ENCODE data around the gene GPR45. TPM values are rescaled to one million over a fixed set of nuclear protein-coding genes. Genes with fewer than 3 reads are reported as not detected.
"Not testable (repeated sequence)": the region's sequence is repeated elsewhere in the genome, so short reads cannot be mapped to it uniquely, and the experiment has no call there.

Gene GPR45
- total and polyA plus RNA-seq, 2 of the 13 experiments (the other 11 are each of a cell fraction or from before 2014, with no cell fraction given), result not detected

GRCh38 chr2:105249891-105250290 lies 8.3 kb downstream of the GPR45 start:
- intact Hi-C loops (cut with micrococcal nuclease; ENCODE audit: unreplicated experiment) (no loop called here), in situ Hi-C loops (cut with HindIII; ENCODE audit: extremely low pct_ligation_motif_present, low pct_unique_long_range_greater_than_20kb) (no loop called here)
- Histone ChIP-seq H3K27ac (ENCODE audit: extremely low read length, insufficient read depth, low read length) (no peak overlapping the region), H3K4me2 (ENCODE audit: low read depth, low read length) (no peak overlapping the region), H3K4me3 (replicated peaks in 1 of 3; ENCODE audit: insufficient read depth in 1 of 3, low read depth in 2 of 3, low read length in 3 of 3) (no peak overlapping the region), H3K4me1 (ENCODE audit: insufficient read depth, low read length) (no peaks in the 10 kb centered on the region), H3K9ac (ENCODE audit: insufficient read depth, low read depth, low read length) (no peak overlapping the region), H4K20me1 (ENCODE audit: insufficient read depth, low read length) (no peaks in the 10 kb centered on the region), H3K36me3 (replicated peaks in 1 of 2; ENCODE audit: control insufficient read depth in 1 of 2, insufficient read depth in 2 of 2, low read length in 2 of 2) (no peaks in the 10 kb centered on the region), H3K9me3 (ENCODE audit: low read length) (no peaks in the 10 kb centered on the region), H3K27me3 (ENCODE audit: control insufficient read depth in 1 of 2, insufficient read depth in 2 of 2, low read length in 2 of 2) (0 out of 5 replicates have a peak, but pooled peaks cover 0 to 7% of the 10 kb centered on the region in 2 experiments), H3K79me2 (ENCODE audit: insufficient read depth, low read length) (no peaks in the 10 kb centered on the region), H2AFZ (ENCODE audit: low read length) (no peak overlapping the region)
- DNase-seq (ENCODE audit: low spot score), result no peak
- no peak for TF ChIP-seq ZNF766 (CRISPR knock-in tag; IDR thresholded peaks at IDR 0.05; ENCODE audit: borderline replicate concordance)
- TF ChIP-seq NFRKB (IDR thresholded peaks at IDR 0.05), result no peak
- TF ChIP-seq PRDM4 (CRISPR knock-in tag; IDR thresholded peaks at IDR 0.05; ENCODE audit: borderline replicate concordance), result no peak
- no peak for TF ChIP-seq RFXANK (CRISPR knock-in tag; IDR thresholded peaks at IDR 0.05)
- no peak for TF ChIP-seq NFKB2 (CRISPR knock-in tag; IDR thresholded peaks at IDR 0.05; ENCODE audit: borderline replicate concordance)
- no peak for TF ChIP-seq PPARG (CRISPR knock-in tag; conservative IDR thresholded peaks at IDR 0.05)
- no peak for FAIRE-seq
- ATAC-seq, result no peak
- no TSS peak for BruUV-seq (replicated peaks)
- CTCF ChIA-PET (ENCODE audit: low intra/inter-chr PET ratio, low total read pairs), result no interaction called here
- POLR2A ChIA-PET, result no interaction called here
- 45% methylated on average over 4 of the region's 4 CpGs for WGBS (ENCODE audit: low lambda C conversion rate)

GRCh38 chr2:105251016-105251648 lies 9.6 kb downstream of the GPR45 start:
- CTCF ChIA-PET (ENCODE audit: low intra/inter-chr PET ratio, low total read pairs); H3K4me1 ChIP-seq (ENCODE audit: insufficient read depth, low read length); H3K27me3 ChIP-seq (ENCODE audit: control insufficient read depth in 1 of 2, insufficient read depth in 2 of 2, low read length in 2 of 2); H3K4me2 ChIP-seq (ENCODE audit: low read depth, low read length); ATAC-seq; H3K79me2 ChIP-seq (ENCODE audit: insufficient read depth, low read length); H4K20me1 ChIP-seq (ENCODE audit: insufficient read depth, low read length); H3K27ac ChIP-seq (ENCODE audit: extremely low read length, insufficient read depth, low read length); H3K9ac ChIP-seq (ENCODE audit: insufficient read depth, low read depth, low read length); intact Hi-C loops (cut with micrococcal nuclease; ENCODE audit: unreplicated experiment); H3K9me3 ChIP-seq (ENCODE audit: low read length); FAIRE-seq; in situ Hi-C loops (cut with HindIII; ENCODE audit: extremely low pct_ligation_motif_present, low pct_unique_long_range_greater_than_20kb); POLR2A ChIA-PET; H3K36me3 ChIP-seq (replicated peaks in 1 of 2; ENCODE audit: control insufficient read depth in 1 of 2, insufficient read depth in 2 of 2, low read length in 2 of 2); H2AFZ ChIP-seq (ENCODE audit: low read length); DNase-seq (ENCODE audit: low spot score); H3K4me3 ChIP-seq (replicated peaks in 1 of 3; ENCODE audit: insufficient read depth in 1 of 3, low read depth in 2 of 3, low read length in 3 of 3); BruUV-seq (replicated peaks): not testable (repeated sequence)
- 85% methylated on average over 41 of the region's 43 CpGs for WGBS (ENCODE audit: low lambda C conversion rate)
